IPS-NIHi7 (cell line): ENCODE measurements around the gene ZNF174.

Source experiments
- DNase-seq: peaks from one replicate; pipeline ENCODE4 v3.0.0; 2012; ENCODE audit warnings: mixed read lengths; ENCODE audit errors: extremely low spot score

The ZNF174 gene

DNA sequence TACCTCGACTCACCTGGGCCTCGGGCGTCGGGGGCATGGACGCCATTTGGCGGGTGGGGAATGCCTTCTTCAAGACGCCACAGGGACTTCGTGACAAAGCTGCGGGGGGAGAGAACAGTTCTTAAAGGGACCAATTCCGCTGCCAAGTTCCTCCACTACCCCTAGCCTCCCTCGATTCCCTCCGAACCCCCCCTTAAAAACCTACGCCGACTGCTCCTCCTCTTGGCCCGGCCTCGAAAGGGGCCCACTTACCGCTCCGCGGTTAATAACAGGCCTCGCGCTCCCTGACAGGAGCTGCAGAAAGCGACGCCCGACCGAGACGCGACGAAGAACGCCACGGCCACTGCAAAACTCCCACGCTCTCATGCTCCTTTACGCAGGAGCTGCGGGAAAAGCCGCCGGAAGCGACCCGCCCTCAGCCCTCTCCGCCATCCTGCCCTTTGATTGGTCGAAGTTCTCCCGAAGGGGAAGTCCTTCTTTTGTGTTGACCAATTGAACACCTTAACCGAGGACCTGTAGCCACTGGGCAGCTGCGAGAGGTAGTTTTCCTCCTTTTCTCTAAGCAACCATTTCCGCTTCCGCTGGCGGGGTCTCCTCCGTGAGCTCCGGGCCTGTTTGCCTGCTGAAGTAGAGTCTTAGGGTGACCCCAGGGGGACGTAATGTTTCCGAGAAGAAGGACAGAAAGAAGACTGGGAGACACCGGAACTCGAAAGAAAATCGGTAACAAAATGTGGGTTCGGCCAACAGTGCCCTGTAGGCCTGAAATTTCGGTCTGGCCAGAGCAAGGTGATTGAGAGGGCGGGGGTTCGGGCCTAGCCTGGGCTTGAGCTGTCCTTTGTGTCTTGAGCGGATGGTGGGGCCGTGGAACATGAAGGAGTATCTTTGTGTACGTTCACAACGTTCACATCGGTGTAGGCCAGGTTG, 42.4 kb downstream of the ZNF174 start, which contains the start of the genes NAA60 and ZNF597:
NAA60 (plus strand) TSS at position 573 of the 924 bp plus-strand sequence. CDS start 32,548 bp downstream, outside the sequence.
ZNF597 (minus strand) TSS at position 397 of the 924 bp plus-strand sequence; CDS start at position 46, 351 bp downstream.
- DNase-seq, result peak; percentile 93

GRCh38 chr16:3444032-3444388, 43.0 kb downstream of the ZNF174 start:
- DNase-seq, result no peak

DNA sequence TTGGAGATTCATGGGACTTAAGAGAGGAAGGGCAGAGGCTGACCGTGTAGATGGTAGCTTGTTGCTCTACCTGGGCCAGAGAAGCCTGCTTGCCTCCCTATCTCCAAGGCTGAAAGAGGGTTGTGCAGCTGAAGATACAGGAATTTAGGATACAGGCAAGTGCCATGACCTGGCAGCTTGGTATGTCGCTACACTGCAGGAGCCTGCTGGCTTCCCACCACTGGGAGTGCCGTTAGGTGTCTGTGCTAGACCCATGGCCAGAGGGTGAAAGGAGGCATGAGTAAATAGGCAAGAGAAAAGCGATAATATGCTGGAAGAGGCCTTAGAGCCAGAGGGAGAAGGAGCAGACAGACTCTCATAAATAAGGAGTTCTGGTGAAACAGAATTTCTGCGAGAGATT, 53.1 kb downstream of the ZNF174 start:
- peak; percentile 56 for DNase-seq

- DNase-seq, result no peak
These were observed 53.7 kb downstream of the ZNF174 start for GRCh38 chr16:3454631-3455147.

GRCh38 chr16:3457434-3458252, 56.6 kb downstream of the ZNF174 start:
- peak; percentile 99 for DNase-seq

DNA sequence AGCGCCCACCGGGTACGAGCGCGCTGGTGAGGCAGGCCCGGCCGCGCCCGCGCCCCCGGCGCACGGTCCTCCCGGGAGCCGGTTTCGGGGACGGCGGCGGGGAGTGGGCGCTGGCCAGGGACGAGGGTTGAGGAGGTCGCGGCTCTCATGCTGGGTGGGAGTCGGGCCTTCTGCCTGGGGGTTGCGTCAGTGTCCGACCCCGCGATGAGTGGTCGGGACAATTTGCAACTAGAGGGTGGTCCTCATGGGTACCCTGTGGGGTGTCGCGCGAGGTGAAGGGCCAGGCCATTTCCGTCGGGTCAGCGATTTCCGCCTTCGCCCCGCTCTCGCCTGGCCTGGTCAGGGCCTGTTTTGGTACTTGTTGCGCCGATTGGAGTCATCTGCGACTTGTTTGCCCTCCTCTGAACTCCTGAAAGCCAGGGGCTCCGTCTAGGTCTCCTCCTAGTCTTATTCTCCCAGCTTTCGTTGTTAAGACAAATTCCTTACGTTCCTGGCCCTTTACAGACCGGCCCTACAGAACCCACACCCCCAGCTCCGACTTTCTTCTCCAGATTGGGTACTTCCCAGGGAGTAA, 57.4 kb downstream of the ZNF174 start:
- DNase-seq, result peak; percentile 45

GRCh38 chr16:3458852-3459361, 57.9 kb downstream of the ZNF174 start:
- DNase-seq, result no peak
